Measurements from ENCODE around the gene ZMYM3.
"Not testable (repeated sequence)": the region's sequence is repeated elsewhere in the genome, so short reads cannot be mapped to it uniquely, and the experiment has no call there.

Gene ZMYM3

GRCh38 chrX:71254092-71254963 is at the start of gene ZMYM3:
TSS of gene ZMYM3 (minus strand) at chrX:71254140. CDS start at chrX:71253255, 885 bp downstream.
- peak; percentile 50 for DNase-seq (ENCODE audit: low read depth, low spot score)

- no peak for DNase-seq (ENCODE audit: low read depth, low spot score)
These were observed 48.7 kb upstream of the ZMYM3 start for GRCh38 chrX:71302461-71303213.

GRCh38 chrX:71301195-71301924 is 47.4 kb upstream of the ZMYM3 start, which contains the start of gene ITGB1BP2:
TSS of gene ITGB1BP2 (plus strand) at chrX:71301750. CDS start at chrX:71301807, 57 bp downstream.
- no peak for DNase-seq (ENCODE audit: low read depth, low spot score)

GRCh38 chrX:71300495-71300894 is 46.6 kb upstream of the ZMYM3 start:
- DNase-seq (ENCODE audit: low read depth, low spot score): not testable (repeated sequence)

- not testable (repeated sequence) for DNase-seq (ENCODE audit: low read depth, low spot score)
These were observed 46.1 kb upstream of the ZMYM3 start for GRCh38 chrX:71300064-71300463.

- DNase-seq (ENCODE audit: low read depth, low spot score): no peak
These were observed 44.2 kb upstream of the ZMYM3 start for GRCh38 chrX:71298119-71298518.

- DNase-seq (ENCODE audit: low read depth, low spot score): no peak
These were observed 42.9 kb upstream of the ZMYM3 start for GRCh38 chrX:71296806-71297205.

- DNase-seq (ENCODE audit: low read depth, low spot score): no peak
These were observed 38.9 kb upstream of the ZMYM3 start for GRCh38 chrX:71292669-71293365.

GRCh38 chrX:71291381-71291780 is 37.4 kb upstream of the ZMYM3 start:
- DNase-seq (ENCODE audit: low read depth, low spot score): no peak

GRCh38 chrX:71285929-71286328 is 32.0 kb upstream of the ZMYM3 start:
- no peak for DNase-seq (ENCODE audit: low read depth, low spot score)

- peak; percentile 92 for DNase-seq (ENCODE audit: low read depth, low spot score)
These were observed 29.6 kb upstream of the ZMYM3 start, which contains the start of gene NONO for GRCh38 chrX:71283403-71284143. TSS of gene NONO (plus strand) at chrX:71283635. CDS start at chrX:71290638, 7,003 bp downstream.

- no peak for DNase-seq (ENCODE audit: low read depth, low spot score)
These were observed 28.8 kb upstream of the ZMYM3 start for GRCh38 chrX:71282514-71283402.

- not testable (repeated sequence) for DNase-seq (ENCODE audit: low read depth, low spot score)
These were observed 27.4 kb upstream of the ZMYM3 start for GRCh38 chrX:71281300-71281699.

- not testable (repeated sequence) for DNase-seq (ENCODE audit: low read depth, low spot score)
These were observed 18.4 kb upstream of the ZMYM3 start for GRCh38 chrX:71272313-71272712.

GRCh38 chrX:71269801-71270395 is 16.0 kb upstream of the ZMYM3 start:
- DNase-seq (ENCODE audit: low read depth, low spot score): no peak

- DNase-seq (ENCODE audit: low read depth, low spot score): not testable (repeated sequence)
These were observed 14.7 kb upstream of the ZMYM3 start for GRCh38 chrX:71268624-71269023.

GRCh38 chrX:71256856-71257255 is 2.9 kb upstream of the ZMYM3 start:
- no peak for DNase-seq (ENCODE audit: low read depth, low spot score)

- DNase-seq (ENCODE audit: low read depth, low spot score): no peak
These were observed 2.1 kb upstream of the ZMYM3 start for GRCh38 chrX:71256051-71256450.
